GM12891 (cell line): ENCODE results near the gene TCN1.
"Not testable (repeated sequence)": the region's sequence is repeated elsewhere in the genome, so short reads cannot be mapped to it uniquely, and the experiment has no call there.

Source experiments
- POLR2A ChIP-seq: IDR thresholded peaks from 2 replicates; pipeline ENCODE4 v1.6.1; 2011; ENCODE audit warnings: low read depth, low read length, control low read depth
- POLR2AphosphoS5 ChIP-seq: IDR thresholded peaks from 2 replicates; pipeline ENCODE4 v1.6.1; 2011; ENCODE audit warnings: low read depth, low read length, control low read depth
- TAF1 ChIP-seq: IDR thresholded peaks from 2 replicates; pipeline ENCODE4 v1.6.1; 2011; ENCODE audit warnings: low read depth, low read length, control low read depth

DNA sequence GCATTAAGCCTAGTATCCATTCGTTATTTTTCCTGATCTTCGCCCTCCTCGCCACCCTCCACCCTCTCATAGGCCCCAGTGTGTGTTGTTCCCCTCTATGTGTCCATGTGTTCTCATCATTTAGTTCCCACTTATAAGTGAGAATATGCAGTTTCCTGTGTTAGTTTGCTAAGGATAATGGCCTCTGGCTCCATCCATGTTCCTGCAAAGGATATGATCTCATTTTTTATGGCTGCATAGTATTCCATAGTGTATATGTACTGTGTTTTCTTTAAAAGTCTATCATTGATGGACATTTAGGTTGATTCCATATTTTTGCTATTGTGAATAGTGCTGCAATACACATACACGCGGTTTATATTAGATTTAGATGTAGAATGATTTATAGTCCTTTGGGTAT is 14.9 kb downstream of the TCN1 start:
- not testable (repeated sequence) for TF ChIP-seq POLR2A, POLR2AphosphoS5, TAF1
